GM21526 (cell line): ENCODE results near the gene APOC3.
"Not testable (repeated sequence)": the region's sequence is repeated elsewhere in the genome, so short reads cannot be mapped to it uniquely, and the experiment has no call there.

Experiments used
- ATAC-seq: cut with Tn5 transposase; IDR thresholded peaks from one replicate; pipeline ENCODE4 v1.9.1; 2021; ENCODE audit warnings: moderate library complexity; ENCODE audit not compliant: unreplicated experiment, low FRiP score

The APOC3 gene

GRCh38 chr11:116828632-116829524, 829 bp upstream of the APOC3 start:
- no peak for ATAC-seq

- no peak for ATAC-seq
Observed at GRCh38 chr11:116830184-116830912, 641 bp downstream of the APOC3 start.

- ATAC-seq, result no peak
Observed at GRCh38 chr11:116831790-116832349, 2.2 kb downstream of the APOC3 start.

- ATAC-seq, result no peak
Observed at GRCh38 chr11:116832350-116833290, 2.9 kb downstream of the APOC3 start.

- ATAC-seq, result no peak
Observed at GRCh38 chr11:116833491-116833815, 3.7 kb downstream of the APOC3 start.

GRCh38 chr11:116833816-116834534, 4.3 kb downstream of the APOC3 start:
- ATAC-seq, result no peak

GRCh38 chr11:116834535-116835041, 4.9 kb downstream of the APOC3 start:
- not testable (repeated sequence) for ATAC-seq

- no peak for ATAC-seq
Observed at GRCh38 chr11:116835042-116835772, 5.5 kb downstream of the APOC3 start.

GRCh38 chr11:116835791-116836631, 6.3 kb downstream of the APOC3 start:
- ATAC-seq, result peak; percentile 76

GRCh38 chr11:116836632-116836991, 6.9 kb downstream of the APOC3 start:
- ATAC-seq, result no peak

GRCh38 chr11:116837231-116838091, 7.8 kb downstream of the APOC3 start, which contains the start of gene APOA1:
Gene APOA1 (minus strand): TSS chr11:116837622. CDS start chr11:116837387, 235 bp downstream.
- ATAC-seq, result no peak

GRCh38 chr11:116838321-116839084, 8.8 kb downstream of the APOC3 start:
- no peak for ATAC-seq

GRCh38 chr11:116840224-116840745, 10.6 kb downstream of the APOC3 start:
- no peak for ATAC-seq

- no peak for ATAC-seq
Observed at GRCh38 chr11:116840746-116841296, 11.1 kb downstream of the APOC3 start.

GRCh38 chr11:116842117-116842516, 12.4 kb downstream of the APOC3 start:
- no peak for ATAC-seq

- ATAC-seq, result no peak
Observed at GRCh38 chr11:116842909-116843308, 13.2 kb downstream of the APOC3 start.
